Fibroblast of the aortic adventitia (primary cell): ENCODE measurements around the gene ERO1B. TPM values are rescaled to one million over a fixed set of nuclear protein-coding genes. Genes with fewer than 3 reads are reported as not detected.

Source experiments
- DNase-seq: peaks from one replicate; pipeline ENCODE4 v3.0.0-alpha.2; 2010; ENCODE audit warnings: low read depth
- H3K4me3 ChIP-seq: 2 replicates; pipeline ENCODE4 v1.5.1; 2011; ENCODE audit warnings: low read depth, mild to moderate bottlenecking, control low read depth, low read length, moderate library complexity
- CTCF ChIP-seq: IDR thresholded peaks from 2 replicates; pipeline ENCODE4 v1.5.1; 2011; ENCODE audit warnings: mild to moderate bottlenecking, low read length, control low read depth, inconsistent platforms; ENCODE audit not compliant: insufficient read depth
- total RNA-seq: library from RNA; depleted of rRNA; stranded (reverse); fragments of >200 nt; gene quantifications from 2 replicates; pipeline ENCODE4 v1.2.3, GENCODE V29; 2012; ENCODE audit warnings: low replicate concordance

ERO1B gene
- total RNA-seq, 1 donor: 1.4 TPM

GRCh38 chr1:236185687-236186086, 96.1 kb downstream of the ERO1B start:
- no peak for TF ChIP-seq CTCF
- no peak overlapping the region for H3K4me3 ChIP-seq
- DNase-seq: no peak

GRCh38 chr1:236181059-236181458, 100.7 kb downstream of the ERO1B start:
- no peak for TF ChIP-seq CTCF
- DNase-seq: peak; percentile 32
- H3K4me3 ChIP-seq: no peak overlapping the region

- no peak for TF ChIP-seq CTCF
- DNase-seq: no peak
- H3K4me3 ChIP-seq: no peak overlapping the region
These were observed 102.1 kb downstream of the ERO1B start for GRCh38 chr1:236179634-236180033.

GRCh38 chr1:236176337-236177336, 105.1 kb downstream of the ERO1B start:
- H3K4me3 ChIP-seq: no peak overlapping the region
- DNase-seq: no peak
- TF ChIP-seq CTCF: no peak

GRCh38 chr1:236175642-236176336, 106.0 kb downstream of the ERO1B start:
- no peak for TF ChIP-seq CTCF
- no peak overlapping the region for H3K4me3 ChIP-seq
- DNase-seq: no peak

GRCh38 chr1:236173174-236173767, 108.5 kb downstream of the ERO1B start:
- DNase-seq: no peak
- TF ChIP-seq CTCF: no peak
- no peak overlapping the region for H3K4me3 ChIP-seq
